Neural crest cell (in vitro differentiated cells): ENCODE measurements around the gene WDR82. TPM values are rescaled to one million over a fixed set of nuclear protein-coding genes. Genes with fewer than 3 reads are reported as not detected.

Experiments
- DNase-seq: peaks from one replicate; pipeline ENCODE4 v3.0.0; 2021; ENCODE audit warnings: low read depth, mixed read lengths, low spot score
- H3K27ac Mint-ChIP-seq: one replicate; pipeline ENCODE4 v1.8.0; 2021; ENCODE audit warnings: mild to moderate bottlenecking, mixed read lengths; ENCODE audit not compliant: unreplicated experiment
- H3K27me3 Mint-ChIP-seq: 2 replicates; pipeline ENCODE4 v1.8.0; 2021; ENCODE audit warnings: low read depth, mild to moderate bottlenecking, mixed read lengths
- H3K36me3 Mint-ChIP-seq: 2 replicates; pipeline ENCODE4 v1.8.0; 2021; ENCODE audit warnings: low read depth, mild to moderate bottlenecking, mixed read lengths
- H3K4me1 Mint-ChIP-seq: 2 replicates; pipeline ENCODE4 v1.8.0; 2021; ENCODE audit warnings: mixed read lengths
- H3K4me3 Mint-ChIP-seq: one replicate; pipeline ENCODE4 v1.8.0; 2021; ENCODE audit warnings: mild to moderate bottlenecking, mixed read lengths
- H3K9me3 Mint-ChIP-seq: 2 replicates; pipeline ENCODE4 v1.8.0; 2021; ENCODE audit warnings: mixed read lengths
- CTCF ChIP-seq: fragments of 200-600 bp; sonication (generic); conservative IDR thresholded peaks from 2 replicates; pipeline ENCODE4 v1.5.0; 2021; ENCODE audit warnings: antibody characterized with exemption, mild to moderate bottlenecking
- total RNA-seq: library from RNA; stranded (reverse); gene quantifications from 2 replicates; pipeline ENCODE4 v1.2.1, GENCODE V29; 2021

WDR82 gene
- total RNA-seq, 1 donor from 2014 or later, result 114 TPM

DNA sequence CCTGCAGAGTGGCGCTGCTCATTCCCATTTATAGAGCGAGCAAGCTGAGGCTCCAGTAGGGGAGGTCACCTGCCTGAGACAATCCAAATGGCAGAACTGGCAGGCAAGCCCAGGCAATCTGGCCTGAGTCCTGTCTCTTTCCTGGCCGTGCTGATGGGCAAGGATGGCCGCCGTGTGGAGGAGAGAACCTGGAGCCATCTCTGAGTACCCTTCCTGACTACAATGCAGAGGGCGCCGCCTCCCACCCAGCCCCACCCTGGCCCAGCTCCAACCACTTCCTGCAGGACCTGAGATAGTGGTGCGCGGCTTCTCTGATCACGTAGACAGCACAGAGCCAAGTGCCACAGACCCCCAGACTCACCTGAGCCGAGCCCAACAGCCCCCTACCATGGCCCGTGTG lies 60.0 kb downstream of the WDR82 start:
- Mint-ChIP-seq H3K36me3 (peaks cover 10% of the 10 kb centered on the region), H3K27me3 (no peaks in the 10 kb centered on the region), H3K9me3 (no peaks in the 10 kb centered on the region), H3K4me3 (no peak overlapping the region), H3K27ac (no peak overlapping the region), H3K4me1 (peaks cover 4% of the 10 kb centered on the region)
- no peak for DNase-seq
- no peak for TF ChIP-seq CTCF

- H3K36me3 Mint-ChIP-seq, result peaks cover 12% of the 10 kb centered on the region
- no peak for TF ChIP-seq CTCF
- no peak for DNase-seq
- peaks cover 4% of the 10 kb centered on the region for H3K4me1 Mint-ChIP-seq
- H3K9me3 Mint-ChIP-seq, result no peaks in the 10 kb centered on the region
- H3K27me3 Mint-ChIP-seq, result no peaks in the 10 kb centered on the region
- no peak overlapping the region for H3K4me3 Mint-ChIP-seq
- H3K27ac Mint-ChIP-seq, result peak overlapping the region; percentile 78
Measured at GRCh38 chr3:52218026-52218425, 60.4 kb downstream of the WDR82 start.

- peaks cover 15% of the 10 kb centered on the region for H3K36me3 Mint-ChIP-seq
- H3K4me3 Mint-ChIP-seq, result no peak overlapping the region
- H3K27ac Mint-ChIP-seq, result no peak overlapping the region
- DNase-seq, result no peak
- peaks cover 4% of the 10 kb centered on the region for H3K4me1 Mint-ChIP-seq
- H3K27me3 Mint-ChIP-seq, result no peaks in the 10 kb centered on the region
- TF ChIP-seq CTCF, result no peak
- H3K9me3 Mint-ChIP-seq, result no peaks in the 10 kb centered on the region
Measured at GRCh38 chr3:52217409-52217805, 61.0 kb downstream of the WDR82 start.

DNA sequence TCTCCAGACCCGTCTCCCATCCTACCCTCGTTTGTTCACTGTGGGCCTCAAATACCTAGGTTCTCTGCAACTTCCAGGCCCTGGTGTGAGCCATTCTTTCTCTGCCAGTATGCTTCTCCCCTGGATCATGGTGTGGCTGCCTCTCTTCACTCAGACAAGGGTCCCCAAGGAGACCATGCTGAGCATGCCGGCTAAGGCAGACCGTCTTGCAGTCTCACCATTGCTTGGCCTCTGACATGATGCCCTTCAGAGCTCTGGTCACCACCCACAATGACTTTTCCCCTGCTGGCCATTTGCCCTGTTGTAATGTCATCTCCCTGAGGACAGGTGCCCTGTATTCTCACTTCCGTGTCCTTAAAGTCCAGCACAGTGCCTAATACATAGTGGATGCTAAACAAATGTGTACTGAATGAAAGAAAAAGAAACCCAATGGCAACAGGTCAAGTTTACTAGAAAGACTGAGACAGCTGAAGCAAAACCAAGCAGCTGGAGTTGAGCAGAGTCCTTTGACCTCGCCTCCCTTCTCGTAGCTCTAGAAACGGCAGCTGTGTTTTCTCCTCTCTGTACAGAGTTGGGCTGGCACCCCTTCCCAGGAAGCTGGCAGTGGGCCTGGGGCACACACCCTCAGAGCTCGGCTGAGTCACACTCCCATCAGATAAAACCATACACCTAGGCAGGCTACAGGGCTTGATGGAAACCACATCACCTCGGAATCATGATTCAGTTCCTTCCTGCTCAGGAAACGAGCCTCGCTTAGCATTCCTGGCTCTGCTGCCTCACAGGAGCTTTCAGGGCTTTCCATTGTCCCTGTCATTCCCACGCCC lies 61.7 kb downstream of the WDR82 start:
- H3K4me1 Mint-ChIP-seq, result peaks cover 4% of the 10 kb centered on the region
- no peak overlapping the region for H3K4me3 Mint-ChIP-seq
- peaks cover 15% of the 10 kb centered on the region for H3K36me3 Mint-ChIP-seq
- no peaks in the 10 kb centered on the region for H3K9me3 Mint-ChIP-seq
- no peak for DNase-seq
- no peak for TF ChIP-seq CTCF
- H3K27me3 Mint-ChIP-seq, result no peaks in the 10 kb centered on the region
- H3K27ac Mint-ChIP-seq, result no peak overlapping the region

DNA sequence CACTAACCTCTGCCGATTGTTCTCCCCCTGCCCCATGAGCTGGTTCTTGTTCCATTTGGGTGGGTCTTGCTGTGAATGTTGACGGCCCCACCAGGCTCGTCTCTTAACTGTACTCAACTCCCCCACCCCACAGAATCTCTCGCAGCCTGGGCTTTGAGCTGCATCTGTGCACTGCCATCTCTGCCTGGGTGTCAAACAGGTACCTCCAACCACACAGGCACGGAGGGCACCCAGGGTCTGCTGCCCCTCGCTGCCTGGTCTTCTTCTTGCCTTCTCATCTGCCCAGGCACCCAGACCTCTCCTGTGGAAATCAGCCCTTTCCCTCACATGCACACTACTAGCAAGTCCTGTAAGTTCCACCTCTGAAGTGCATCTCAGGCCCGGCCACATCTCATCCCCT lies 63.1 kb downstream of the WDR82 start:
- DNase-seq, result no peak
- H3K9me3 Mint-ChIP-seq, result no peaks in the 10 kb centered on the region
- no peak for TF ChIP-seq CTCF
- H3K36me3 Mint-ChIP-seq, result peaks cover 15% of the 10 kb centered on the region
- no peak overlapping the region for H3K27ac Mint-ChIP-seq
- no peak overlapping the region for H3K4me3 Mint-ChIP-seq
- peaks cover under 1% of the 10 kb centered on the region for H3K4me1 Mint-ChIP-seq
- no peaks in the 10 kb centered on the region for H3K27me3 Mint-ChIP-seq
